Measurements from ENCODE around the gene OSBP. TPM values are rescaled to one million over a fixed set of nuclear protein-coding genes. Genes with fewer than 3 reads are reported as not detected.

Gene OSBP
- polyA plus RNA-seq, 3 donors, result 9.8 to 15.3 (median 11.9) TPM

DNA sequence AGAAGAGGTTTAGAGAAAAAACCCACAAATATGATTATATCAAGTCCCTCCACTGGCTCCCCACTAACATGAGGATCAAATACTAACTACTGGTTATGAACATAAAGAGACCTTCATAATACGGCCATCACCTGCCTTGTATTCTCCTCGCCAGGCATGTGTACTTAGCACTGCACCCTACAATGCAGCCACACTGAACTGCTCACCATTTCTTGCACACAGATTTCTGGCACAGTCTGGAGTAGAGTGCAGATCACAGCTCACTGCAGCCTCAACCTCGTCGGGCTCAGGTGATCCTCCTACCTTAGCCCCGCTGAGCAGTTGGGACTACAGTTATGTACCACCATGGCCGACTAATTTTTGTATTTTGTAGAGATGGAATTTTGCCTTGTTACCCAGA, 13.1 kb downstream of the OSBP start:
- H3K27ac ChIP-seq (ENCODE audit: low read depth in 1 of 2, low read length in 2 of 2), result no peak overlapping the region
- H3K4me3 ChIP-seq (replicated peaks in 1 of 3; ENCODE audit: low read depth in 2 of 3, low read length in 3 of 3), result no peak overlapping the region
- WGBS (ENCODE audit: insufficient coverage), result 88% methylated on average over 2 of the region's 6 CpGs
- intact Hi-C loops (cut with micrococcal nuclease), result no loop called here
- H3K4me1 ChIP-seq (ENCODE audit: control insufficient read depth in 1 of 2, insufficient read depth in 2 of 2, low read length in 2 of 2), result no peaks in the 10 kb centered on the region
- Mint-ChIP-seq H3K36me3 (peaks cover 93 to 98% of the 10 kb centered on the region in 2 donors), H3K27ac (peak overlapping the region in 1 of 7 donors; percentile 64), H3K9me3 (no peaks in the 10 kb centered on the region), H3K4me3 (no peak overlapping the region), H3K4me1 (no peaks in the 10 kb centered on the region), H3K27me3 (ENCODE audit: low read depth in 3 of 3) (no peaks in the 10 kb centered on the region)
- TF ChIP-seq, protein P1, sequence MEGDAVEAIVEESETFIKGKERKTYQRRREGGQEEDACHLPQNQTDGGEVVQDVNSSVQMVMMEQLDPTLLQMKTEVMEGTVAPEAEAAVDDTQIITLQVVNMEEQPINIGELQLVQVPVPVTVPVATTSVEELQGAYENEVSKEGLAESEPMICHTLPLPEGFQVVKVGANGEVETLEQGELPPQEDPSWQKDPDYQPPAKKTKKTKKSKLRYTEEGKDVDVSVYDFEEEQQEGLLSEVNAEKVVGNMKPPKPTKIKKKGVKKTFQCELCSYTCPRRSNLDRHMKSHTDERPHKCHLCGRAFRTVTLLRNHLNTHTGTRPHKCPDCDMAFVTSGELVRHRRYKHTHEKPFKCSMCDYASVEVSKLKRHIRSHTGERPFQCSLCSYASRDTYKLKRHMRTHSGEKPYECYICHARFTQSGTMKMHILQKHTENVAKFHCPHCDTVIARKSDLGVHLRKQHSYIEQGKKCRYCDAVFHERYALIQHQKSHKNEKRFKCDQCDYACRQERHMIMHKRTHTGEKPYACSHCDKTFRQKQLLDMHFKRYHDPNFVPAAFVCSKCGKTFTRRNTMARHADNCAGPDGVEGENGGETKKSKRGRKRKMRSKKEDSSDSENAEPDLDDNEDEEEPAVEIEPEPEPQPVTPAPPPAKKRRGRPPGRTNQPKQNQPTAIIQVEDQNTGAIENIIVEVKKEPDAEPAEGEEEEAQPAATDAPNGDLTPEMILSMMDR (IDR thresholded peaks at IDR 0.05), result no peak
- peaks cover 47% of the 10 kb centered on the region for H4K20me1 ChIP-seq (ENCODE audit: insufficient read depth, low read length)
- H3K4me2 ChIP-seq (replicated peaks; ENCODE audit: extremely low read depth, low read length, poor library complexity, severe bottlenecking), result no peak overlapping the region
- H3K9ac ChIP-seq (ENCODE audit: insufficient read depth, low read length, poor library complexity, severe bottlenecking), result no peak overlapping the region
- DNase-seq, result no peak
- H3K27me3 ChIP-seq (ENCODE audit: control insufficient read depth in 2 of 2, insufficient read depth in 2 of 2, low read length in 2 of 2), result no peaks in the 10 kb centered on the region
- H3K79me2 ChIP-seq (ENCODE audit: insufficient read depth, low read length), result peaks cover 13% of the 10 kb centered on the region
- H3K9me3 ChIP-seq (replicated peaks in 1 of 2; ENCODE audit: control insufficient read depth in 1 of 2, insufficient read depth in 1 of 2, low read length in 2 of 2), result no peaks in the 10 kb centered on the region
- no peak overlapping the region for H2AFZ ChIP-seq (ENCODE audit: insufficient read depth, low read depth, low read length, poor library complexity, severe bottlenecking)
- H3K36me3 ChIP-seq (replicated peaks in 1 of 2; ENCODE audit: control insufficient read depth in 1 of 2, insufficient read depth in 2 of 2, low read length in 2 of 2), result peaks cover 96 to 100% of the 10 kb centered on the region in 2 donors

DNA sequence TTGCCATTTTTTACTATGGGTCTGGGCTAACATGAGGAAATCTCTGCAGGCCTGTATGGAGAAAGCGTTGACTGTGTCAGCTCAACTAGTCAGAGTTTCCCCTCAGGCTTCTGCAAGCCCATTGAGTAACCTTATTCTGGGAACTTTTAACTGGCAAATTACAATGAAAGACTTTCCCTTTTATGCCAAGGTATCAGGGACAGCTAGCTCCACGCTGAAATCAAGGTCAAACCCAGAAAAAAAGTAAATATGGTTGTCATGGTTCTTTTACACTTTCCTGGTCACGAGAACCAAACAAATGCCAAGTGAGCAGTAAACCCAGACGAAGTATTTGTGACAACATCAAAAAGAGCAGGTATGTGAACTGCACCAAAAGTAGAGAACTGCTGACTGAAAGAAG, 13.8 kb downstream of the OSBP start:
- peaks cover 44% of the 10 kb centered on the region for H4K20me1 ChIP-seq (ENCODE audit: insufficient read depth, low read length)
- H3K4me3 Mint-ChIP-seq, result no peak overlapping the region

More for the DNA sequence above, 13.8 kb downstream of the OSBP start:
- Histone ChIP-seq H3K4me1 (ENCODE audit: control insufficient read depth in 1 of 2, insufficient read depth in 2 of 2, low read length in 2 of 2) (no peaks in the 10 kb centered on the region), H3K9ac (ENCODE audit: insufficient read depth, low read length, poor library complexity, severe bottlenecking) (no peak overlapping the region), H3K79me2 (ENCODE audit: insufficient read depth, low read length) (peaks cover 10% of the 10 kb centered on the region), H3K4me3 (replicated peaks in 1 of 3; ENCODE audit: low read depth in 2 of 3, low read length in 3 of 3) (no peak overlapping the region), H3K27ac (ENCODE audit: low read depth in 1 of 2, low read length in 2 of 2) (no peak overlapping the region), H3K36me3 (replicated peaks in 1 of 2; ENCODE audit: control insufficient read depth in 1 of 2, insufficient read depth in 2 of 2, low read length in 2 of 2) (peaks cover 95 to 100% of the 10 kb centered on the region in 2 donors), H2AFZ (ENCODE audit: insufficient read depth, low read depth, low read length, poor library complexity, severe bottlenecking) (no peak overlapping the region), H3K27me3 (ENCODE audit: control insufficient read depth in 2 of 2, insufficient read depth in 2 of 2, low read length in 2 of 2) (no peaks in the 10 kb centered on the region), H3K4me2 (replicated peaks; ENCODE audit: extremely low read depth, low read length, poor library complexity, severe bottlenecking) (no peak overlapping the region), H3K9me3 (replicated peaks in 1 of 2; ENCODE audit: control insufficient read depth in 1 of 2, insufficient read depth in 1 of 2, low read length in 2 of 2) (no peaks in the 10 kb centered on the region)
- 100% methylated on average over 3 of the region's 4 CpGs for WGBS (ENCODE audit: insufficient coverage)
- Mint-ChIP-seq H3K9me3 (no peaks in the 10 kb centered on the region), H3K27me3 (ENCODE audit: low read depth in 3 of 3) (no peaks in the 10 kb centered on the region), H3K4me1 (no peaks in the 10 kb centered on the region), H3K36me3 (peaks cover 92 to 98% of the 10 kb centered on the region in 2 donors), H3K27ac (no peak overlapping the region)
- intact Hi-C loops (cut with micrococcal nuclease), result no loop called here
- no peak for DNase-seq
- TF ChIP-seq, protein P1 (IDR thresholded peaks at IDR 0.05), result no peak

Measured in CD14-positive monocyte (primary cell).